ENCODE results near the gene GDPD4.

DNA sequence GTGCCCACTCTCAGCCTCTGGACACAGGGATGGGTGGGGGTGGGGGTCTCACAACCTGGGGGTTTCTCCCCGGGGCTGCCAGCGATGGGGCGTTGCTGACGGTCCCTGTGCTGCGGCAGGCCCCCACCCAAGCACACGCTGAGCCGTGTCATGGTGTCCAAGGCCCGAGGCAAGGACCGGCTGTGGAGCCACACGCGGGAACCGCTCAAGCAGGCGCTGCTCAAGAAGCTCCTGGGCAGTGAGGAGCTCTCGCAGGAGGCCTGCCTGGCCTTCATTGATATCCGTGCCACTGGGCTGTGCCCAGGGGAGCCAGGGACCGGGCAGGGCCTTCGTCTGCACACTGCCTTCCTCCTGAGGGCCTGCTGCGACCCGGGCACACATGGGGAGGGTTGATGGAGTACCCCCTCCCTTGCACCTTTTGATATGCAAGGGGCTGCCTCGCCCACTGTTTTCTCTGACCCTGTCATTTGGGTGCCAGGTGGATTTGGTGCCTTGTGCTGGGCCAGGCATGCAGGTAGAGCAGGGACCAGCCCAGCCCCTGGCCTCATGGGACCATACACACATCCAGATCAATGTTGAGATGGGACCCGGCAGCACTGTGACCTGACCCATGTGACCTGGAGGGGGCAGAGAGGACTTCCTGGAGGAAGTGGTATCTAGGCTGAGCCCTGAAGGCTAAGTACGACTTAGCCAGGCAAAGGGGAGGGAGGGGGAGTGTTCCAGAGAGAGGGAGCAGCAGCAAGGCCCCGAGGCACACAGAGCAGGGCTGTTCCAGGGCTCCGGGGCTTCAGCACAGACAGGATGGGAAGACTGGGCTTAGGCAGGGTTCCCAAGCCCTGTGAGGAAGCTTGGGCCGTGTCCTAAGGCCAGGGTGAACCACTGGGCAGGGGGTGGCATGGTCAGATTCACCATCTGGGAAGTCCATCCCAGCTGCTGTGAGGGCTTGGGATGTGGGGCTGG is 98.3 kb downstream of the GDPD4 start:
- TF ChIP-seq, protein P1, sequence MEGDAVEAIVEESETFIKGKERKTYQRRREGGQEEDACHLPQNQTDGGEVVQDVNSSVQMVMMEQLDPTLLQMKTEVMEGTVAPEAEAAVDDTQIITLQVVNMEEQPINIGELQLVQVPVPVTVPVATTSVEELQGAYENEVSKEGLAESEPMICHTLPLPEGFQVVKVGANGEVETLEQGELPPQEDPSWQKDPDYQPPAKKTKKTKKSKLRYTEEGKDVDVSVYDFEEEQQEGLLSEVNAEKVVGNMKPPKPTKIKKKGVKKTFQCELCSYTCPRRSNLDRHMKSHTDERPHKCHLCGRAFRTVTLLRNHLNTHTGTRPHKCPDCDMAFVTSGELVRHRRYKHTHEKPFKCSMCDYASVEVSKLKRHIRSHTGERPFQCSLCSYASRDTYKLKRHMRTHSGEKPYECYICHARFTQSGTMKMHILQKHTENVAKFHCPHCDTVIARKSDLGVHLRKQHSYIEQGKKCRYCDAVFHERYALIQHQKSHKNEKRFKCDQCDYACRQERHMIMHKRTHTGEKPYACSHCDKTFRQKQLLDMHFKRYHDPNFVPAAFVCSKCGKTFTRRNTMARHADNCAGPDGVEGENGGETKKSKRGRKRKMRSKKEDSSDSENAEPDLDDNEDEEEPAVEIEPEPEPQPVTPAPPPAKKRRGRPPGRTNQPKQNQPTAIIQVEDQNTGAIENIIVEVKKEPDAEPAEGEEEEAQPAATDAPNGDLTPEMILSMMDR (IDR thresholded peaks at IDR 0.05): no peak
- no peak for TF ChIP-seq POLR2A (IDR thresholded peaks at IDR 0.05)
- TF ChIP-seq POLR2AphosphoS5 (IDR thresholded peaks at IDR 0.05): no peak

Data from upper lobe of left lung (tissue), 4 donors.